HepG2 (cell line): Measurements from ENCODE around the gene CDC26. TPM values are rescaled to one million over a fixed set of nuclear protein-coding genes. Genes with fewer than 3 reads are reported as not detected.

Experiments used
- ATAC-seq: fragments of 200-7000 bp; cut with Tn5 transposase; 3 replicates; pipeline ENCODE4 v1.9.1; 2020; ENCODE audit warnings: mild to moderate bottlenecking, moderate library complexity
- BruUV-seq: library from RNA; stranded (reverse); fragments of 400-500 nt; replicated peaks from 2 replicates; lab custom pipeline; 2021; lab: Mats Ljungman, UMichigan
- CTCF ChIA-PET: fragments of 300-600 bp; formaldehyde crosslinking; extraction: SDS; loops from one replicate; lab custom pipeline; 2021; ENCODE audit warnings: low total read pairs, inconsistent platforms, low intra/inter-chr PET ratio; lab: Yijun Ruan, JAX
- POLR2A ChIA-PET: fragments of 350-600 bp; sonication (Branson Sonifier 250); formaldehyde crosslinking; loops from one replicate; lab custom pipeline; 2020; ENCODE audit warnings: antibody characterized with exemption, inconsistent platforms; lab: Yijun Ruan, JAX
- DNase-seq: peaks from one replicate; pipeline ENCODE4 v3.0.0-alpha.2; 2015; ENCODE audit warnings: low spot score
- FAIRE-seq: peaks from 3 replicates; lab custom pipeline; 2011; peaks lifted over from hg19 to GRCh38; lab: Jason Lieb, UNC
- H2AFZ ChIP-seq: one replicate; pipeline ENCODE4 v1.6.1; 2011; ENCODE audit warnings: low read length, inconsistent platforms
- H3K27ac ChIP-seq: fragments of 300-600 bp; 3 replicates; pipeline ENCODE4 v1.8.0; 2011; ENCODE audit warnings: mixed run types, mild to moderate bottlenecking, mixed read lengths, low read length, inconsistent platforms; ENCODE audit not compliant: insufficient read depth; ENCODE audit errors: extremely low read length
- H3K27me3 ChIP-seq, 2 experiments: fragments of 200-600 bp in 1 of 2; 2 replicates in 1 of 2; 3 replicates in 1 of 2; pipeline versions ENCODE4 v1.6.0 to v1.8.0; 2011; ENCODE audit warnings: low read length in 2 of 2, mild to moderate bottlenecking in 2 of 2, moderate library complexity in 2 of 2, inconsistent platforms in 1 of 2; ENCODE audit not compliant: insufficient read depth in 2 of 2, control insufficient read depth in 1 of 2
- H3K36me3 ChIP-seq, 2 experiments: fragments of 200-600 bp in 1 of 2; replicated peaks in 1 of 2; 2 replicates in 1 of 2; 3 replicates in 1 of 2; pipeline versions ENCODE4 v1.5.1 to v1.8.0; 2011; ENCODE audit warnings: low read length in 2 of 2, inconsistent platforms in 1 of 2; ENCODE audit not compliant: insufficient read depth in 2 of 2, control insufficient read depth in 1 of 2
- H3K4me1 ChIP-seq: 2 replicates; pipeline ENCODE4 v1.5.1; 2012; ENCODE audit warnings: low read length, inconsistent platforms; ENCODE audit not compliant: insufficient read depth
- H3K4me2 ChIP-seq: 2 replicates; pipeline ENCODE4 v1.6.0; 2011; ENCODE audit warnings: low read depth, low read length, inconsistent platforms
- H3K4me3 ChIP-seq, 3 experiments: fragments of 200-600 bp in 1 of 3; sonication (generic), shearing (Covaris generic) in 1 of 3; replicated peaks in 1 of 3; 2 replicates each; pipeline ENCODE4 v1.5.1; 2011 to 2016; ENCODE audit warnings: low read length in 3 of 3, inconsistent platforms in 2 of 3, low read depth in 2 of 3, mild to moderate bottlenecking in 2 of 3, control low read depth in 1 of 3, mixed read lengths in 1 of 3; ENCODE audit not compliant: insufficient read depth in 1 of 3
- H3K79me2 ChIP-seq: one replicate; pipeline ENCODE4 v1.6.1; 2011; ENCODE audit warnings: low read length, inconsistent platforms; ENCODE audit not compliant: insufficient read depth
- H3K9ac ChIP-seq: 2 replicates; pipeline ENCODE4 v1.6.0; 2011; ENCODE audit warnings: mild to moderate bottlenecking, low read depth, low read length, inconsistent platforms; ENCODE audit not compliant: insufficient read depth
- H3K9me3 ChIP-seq: 2 replicates; pipeline ENCODE4 v1.5.1; 2012; ENCODE audit warnings: mild to moderate bottlenecking, low read length
- H4K20me1 ChIP-seq: 2 replicates; pipeline ENCODE4 v1.6.0; 2011; ENCODE audit warnings: inconsistent platforms, mild to moderate bottlenecking, low read length, moderate library complexity; ENCODE audit not compliant: insufficient read depth
- ATF3 ChIP-seq: sonication (generic); formaldehyde crosslinking; IDR thresholded peaks from 2 replicates; pipeline ENCODE4 v1.4.0; 2020; ENCODE audit warnings: missing genetic modification reagents
- EHMT2 ChIP-seq: fragments of 200-600 bp; sonication (generic); IDR thresholded peaks from 2 replicates; pipeline ENCODE4 v1.7.0; 2017; ENCODE audit warnings: antibody characterized with exemption, low read depth, low read length, borderline replicate concordance
- NR2F6 ChIP-seq, 2 experiments: IDR thresholded peaks; 2 replicates each; pipeline ENCODE4 v1.6.1; 2016; ENCODE audit warnings: antibody characterized with exemption in 1 of 2, mild to moderate bottlenecking in 1 of 2
- PAXIP1 ChIP-seq: sonication (generic); formaldehyde crosslinking; conservative IDR thresholded peaks from 2 replicates; pipeline ENCODE4 v1.4.0; 2020; ENCODE audit warnings: mild to moderate bottlenecking, missing genetic modification reagents, moderate library complexity
- SMAD1 ChIP-seq: sonication (generic); formaldehyde crosslinking; IDR thresholded peaks from 2 replicates; pipeline ENCODE4 v1.4.0; 2020; ENCODE audit warnings: missing genetic modification reagents, low read depth, mild to moderate bottlenecking, borderline replicate concordance
- ZNF574 ChIP-seq: sonication (generic); formaldehyde crosslinking; IDR thresholded peaks from 2 replicates; pipeline ENCODE4 v1.4.0; 2020; ENCODE audit warnings: missing genetic modification reagents
- ZNF709 ChIP-seq: sonication (generic); formaldehyde crosslinking; IDR thresholded peaks from 2 replicates; pipeline ENCODE4 v1.5.0; 2020; ENCODE audit warnings: mild to moderate bottlenecking, missing genetic modification reagents
- WGBS: methylation state at CpG from one replicate; pipeline ENCODE4 v1.1.6; 2017; ENCODE audit warnings: low lambda C conversion rate; 5-methylcytosine and 5-hydroxymethylcytosine counted together
- in situ Hi-C: cut with HindIII; loops from 2 replicates; pipeline ENCODE4 v1.10.0; 2017; ENCODE audit warnings: low pct_unique_long_range_greater_than_20kb; ENCODE audit not compliant: extremely low pct_ligation_motif_present
- intact Hi-C: fragments of 100-400 bp; cut with micrococcal nuclease; formaldehyde crosslinking; loops from one replicate; pipeline ENCODE4 v1.10.0; 2022; ENCODE audit not compliant: unreplicated experiment
- polyA plus RNA-seq, 8 experiments: library from polyadenylated mRNA; depleted of rRNA in 3 of 8; stranded (reverse) in 7 of 8; unstranded in 1 of 8; fragments of >200 nt; fragmentation: Illumina TruSeq in 4 of 8; extraction: Trizol in 4 of 8; gene quantifications; 2 replicates each; pipeline versions ENCODE4 v1.2.1 to v1.2.3, GENCODE V29; 2011 to 2016; ENCODE audit warnings: low read depth in 4 of 8, missing spikeins in 1 of 8, mixed read lengths in 1 of 8; ENCODE audit not compliant: insufficient read depth in 1 of 8
- total RNA-seq, 5 experiments: library from RNA; depleted of rRNA; stranded (reverse); fragments of >200 nt; fragmentation: Illumina TruSeq; extraction: Trizol; gene quantifications; 2 replicates each; pipeline ENCODE4 v1.2.3, GENCODE V29; 2016; ENCODE audit warnings: low read depth in 1 of 5

Gene CDC26
- total and polyA plus RNA-seq, 2 of the 13 experiments (the other 11 are each of a cell fraction or from before 2014, with no cell fraction given): 26.6 to 57.9 TPM

- TF ChIP-seq PAXIP1 (CRISPR knock-in tag): peak; percentile 87
- TF ChIP-seq ATF3 (CRISPR knock-in tag): no peak
- TF ChIP-seq ZNF709 (CRISPR knock-in tag): no peak
These were observed 47.2 kb downstream of the CDC26 start (continued) for GRCh38 chr9:113228130-113228665.

- H3K4me1 ChIP-seq: peaks cover 81% of the 10 kb centered on the region
- intact Hi-C loops (no loop called here), in situ Hi-C loops (no loop called here)
- H4K20me1 ChIP-seq: no peaks in the 10 kb centered on the region; the same call in 1 of the 2 replicates
- no peak overlapping the region; a peak in 1 of 6 replicates for H3K4me3 ChIP-seq
- 32% methylated on average over 1 of the region's 1 CpG for whole genome bisulfite sequencing
- no TSS peak for BruUV-seq
- H3K36me3 ChIP-seq: peaks cover 4 to 11% of the 10 kb centered on the region in 2 experiments; a peak in 3 of 5 replicates
- no peaks in the 10 kb centered on the region for H3K9me3 ChIP-seq
- ChIA-PET POLR2A (interaction anchor here (1.5 to 1.8 kb wide), 2 partner anchors 34 to 48 kb away, joined by 3 to 12 read pairs; partner anchors contain the start of genes CDC26 and PRPF4), CTCF (no interaction called here)
- ATAC-seq: no peak
- H3K27me3 ChIP-seq: no peaks in the 10 kb centered on the region; a peak in 1 of 5 replicates
- peak overlapping the region; percentile 52 for H3K4me2 ChIP-seq
- peaks cover 87% of the 10 kb centered on the region for H3K79me2 ChIP-seq
- no peak for DNase-seq
- H3K27ac ChIP-seq: peak overlapping the region; percentile 73
- TF ChIP-seq ZNF574 (CRISPR knock-in tag): no peak
- TF ChIP-seq EHMT2: no peak
- no peak for TF ChIP-seq NR2F6 (IDR thresholded peaks at IDR 0.05)
- TF ChIP-seq NR2F6 (CRISPR knock-in tag; IDR thresholded peaks at IDR 0.05): no peak
- TF ChIP-seq SMAD1 (CRISPR knock-in tag): no peak
- H2AFZ ChIP-seq: no peak overlapping the region
- peak overlapping the region; percentile 23; the same call in 1 of the 2 replicates for H3K9ac ChIP-seq
- no peak for FAIRE-seq
These were observed 47.9 kb downstream of the CDC26 start for GRCh38 chr9:113227436-113227835.
